HepG2 (cell line): ENCODE data around the gene NFKBIL1.

Experiments
- CHD4 ChIP-seq: fragments of 200-600 bp; sonication (generic); IDR thresholded peaks from 2 replicates; pipeline ENCODE4 v1.7.0; 2017; ENCODE audit warnings: mild to moderate bottlenecking, low read length, borderline replicate concordance
- EZH2 ChIP-seq: conservative IDR thresholded peaks from 2 replicates; pipeline ENCODE4 v1.6.1; 2012; ENCODE audit warnings: mild to moderate bottlenecking, low read depth, low read length, moderate library complexity
- IRF1 ChIP-seq: sonication (generic); formaldehyde crosslinking; IDR thresholded peaks from 2 replicates; pipeline ENCODE4 v1.4.0; 2020; ENCODE audit warnings: low read depth, mild to moderate bottlenecking, missing genetic modification reagents
- PHB2 ChIP-seq: fragments of 450-650 bp; IDR thresholded peaks from 2 replicates; pipeline ENCODE4 v1.6.1; 2018; ENCODE audit not compliant: partially characterized antibody
- SRY ChIP-seq: sonication (generic); formaldehyde crosslinking; IDR thresholded peaks from 2 replicates; pipeline ENCODE4 v1.8.0; 2022; ENCODE audit warnings: mild to moderate bottlenecking, missing genetic modification reagents
- ZNF639 ChIP-seq: conservative IDR thresholded peaks from 2 replicates; pipeline ENCODE4 v1.6.1; 2018; ENCODE audit warnings: missing genetic modification reagents

- no peak for TF ChIP-seq SRY
- no peak for TF ChIP-seq ZNF639 (CRISPR knock-in tag)
- no peak for TF ChIP-seq CHD4
- no peak for TF ChIP-seq IRF1
- no peak for TF ChIP-seq PHB2
- TF ChIP-seq EZH2: no peak
Observed at GRCh38 chr6:31575952-31576685, 28.7 kb downstream of the NFKBIL1 start.
